NCI-H345 treated with DMSO at 0.1 percent for 48 hours (cell line): ENCODE data around the gene OR5A2.
"Not testable (repeated sequence)": the region's sequence is repeated elsewhere in the genome, so short reads cannot be mapped to it uniquely, and the experiment has no call there.

Experiments used
- DNase-seq: peaks from one replicate; lab custom pipeline; 2025; ENCODE audit not compliant: unreplicated experiment; lab: John Stamatoyannopoulos, UW

The OR5A2 gene

DNA sequence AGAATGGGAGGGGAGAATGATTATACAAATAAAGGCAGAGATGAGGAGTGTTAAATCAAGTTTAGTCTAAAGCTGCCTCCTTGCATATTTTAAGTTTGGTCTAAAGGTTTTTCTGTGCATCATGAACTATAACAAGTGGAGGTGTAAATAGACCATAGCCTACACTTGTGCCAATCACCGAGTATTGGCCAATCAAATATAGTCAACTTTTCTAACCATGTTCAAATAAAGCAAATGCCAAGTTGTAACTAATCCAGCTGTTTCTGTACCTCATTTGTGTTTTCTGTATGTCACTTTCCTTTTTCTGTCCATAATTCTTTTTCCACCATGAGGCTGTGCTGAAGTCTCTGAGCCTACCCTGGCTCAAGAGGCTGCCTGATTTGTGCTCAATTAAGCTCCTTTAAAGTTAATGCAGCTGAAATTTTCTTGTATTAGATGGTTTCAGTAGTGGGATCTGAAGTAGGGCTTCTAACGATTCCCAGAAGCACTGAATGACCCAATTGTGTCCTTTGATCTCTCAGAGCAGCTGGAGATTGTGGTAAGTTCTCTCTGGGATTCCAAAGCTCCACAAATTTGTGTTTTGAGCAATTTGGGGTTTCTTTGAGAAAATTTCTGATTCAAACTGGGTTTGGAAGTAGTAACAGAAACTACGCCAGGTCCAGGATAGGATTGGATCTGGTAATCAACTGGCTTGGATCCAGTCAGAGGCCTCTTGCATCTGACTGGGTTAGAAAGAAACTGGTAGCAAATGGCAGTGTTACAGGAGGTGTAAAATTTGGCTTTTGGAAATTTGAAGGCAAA is 25.6 kb downstream of the OR5A2 start:
- no peak for DNase-seq

DNA sequence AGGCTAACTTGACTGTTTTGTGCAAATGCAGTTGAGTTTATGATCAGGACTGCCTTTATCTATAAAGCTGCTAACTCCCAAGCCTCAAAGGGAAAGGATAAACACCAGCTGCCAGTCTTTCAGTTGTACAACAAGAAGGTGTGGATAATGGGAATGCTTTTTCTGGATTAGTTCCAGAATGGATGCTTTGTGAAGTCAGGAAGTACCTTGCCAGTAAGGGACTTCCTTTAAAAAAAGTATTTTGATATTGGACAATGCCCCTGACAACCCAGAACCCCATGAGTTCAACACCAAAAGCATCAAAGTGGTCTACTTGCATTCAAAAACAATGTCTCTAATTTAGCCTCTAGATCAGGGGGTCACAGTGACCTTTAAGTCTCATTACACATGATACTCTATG is 32.0 kb downstream of the OR5A2 start:
- no peak for DNase-seq

DNA sequence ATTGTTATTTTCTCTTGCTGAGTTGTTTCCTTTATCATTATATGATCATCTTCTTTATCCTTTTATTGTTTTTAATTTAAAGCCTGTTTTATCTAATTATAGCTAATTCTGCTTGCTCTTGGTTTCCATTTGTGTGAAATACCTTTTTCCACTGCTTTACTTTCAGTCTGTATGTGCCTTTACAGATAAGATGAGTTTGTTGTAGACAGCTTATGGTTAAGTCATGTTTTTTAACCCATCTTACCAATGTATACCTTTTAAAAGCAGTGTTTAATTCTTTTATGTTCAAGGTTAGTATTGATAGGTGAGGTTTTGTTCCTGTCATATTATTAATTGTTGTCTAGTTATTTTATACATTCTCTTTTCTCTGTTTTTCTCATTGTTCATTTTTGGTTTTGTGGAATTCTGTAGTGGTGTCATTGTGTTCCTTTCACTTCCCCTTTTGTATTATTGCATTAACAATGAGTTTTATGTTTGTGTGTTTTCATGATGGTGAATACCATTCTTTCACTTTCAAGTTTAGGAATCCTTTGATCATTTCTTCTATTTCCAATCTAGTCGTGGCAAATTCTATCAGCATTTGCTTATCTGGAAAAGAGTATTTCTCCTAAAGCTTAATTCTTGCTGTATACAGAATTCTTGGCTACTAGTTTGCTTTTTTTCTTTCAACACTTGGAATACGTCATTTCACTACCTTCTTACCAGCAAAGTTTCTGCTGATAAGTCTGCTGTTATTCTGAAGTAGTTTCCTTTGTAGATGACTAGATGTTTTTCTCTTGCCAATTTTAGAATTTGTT is 45.8 kb downstream of the OR5A2 start:
- no peak for DNase-seq

DNA sequence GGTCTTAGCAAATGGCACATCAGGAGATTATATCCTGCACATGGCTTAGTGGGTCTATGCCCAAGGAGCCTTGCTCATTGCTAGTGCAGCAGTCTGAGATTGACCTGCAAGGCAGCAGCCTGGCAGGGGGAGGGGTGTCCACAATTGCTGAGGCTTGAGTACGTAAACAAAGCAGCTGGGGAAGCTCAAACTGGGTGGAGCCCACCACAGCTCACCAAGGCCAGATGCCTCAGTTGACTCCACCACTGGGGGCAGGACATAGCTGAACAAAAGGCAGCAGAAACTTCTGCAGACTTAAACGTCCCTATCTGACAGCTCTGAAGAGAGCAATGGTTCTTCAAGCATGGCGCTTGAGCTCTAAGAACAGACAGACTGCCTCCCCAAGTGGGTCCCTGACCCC is 53.9 kb downstream of the OR5A2 start:
- not testable (repeated sequence) for DNase-seq

DNA sequence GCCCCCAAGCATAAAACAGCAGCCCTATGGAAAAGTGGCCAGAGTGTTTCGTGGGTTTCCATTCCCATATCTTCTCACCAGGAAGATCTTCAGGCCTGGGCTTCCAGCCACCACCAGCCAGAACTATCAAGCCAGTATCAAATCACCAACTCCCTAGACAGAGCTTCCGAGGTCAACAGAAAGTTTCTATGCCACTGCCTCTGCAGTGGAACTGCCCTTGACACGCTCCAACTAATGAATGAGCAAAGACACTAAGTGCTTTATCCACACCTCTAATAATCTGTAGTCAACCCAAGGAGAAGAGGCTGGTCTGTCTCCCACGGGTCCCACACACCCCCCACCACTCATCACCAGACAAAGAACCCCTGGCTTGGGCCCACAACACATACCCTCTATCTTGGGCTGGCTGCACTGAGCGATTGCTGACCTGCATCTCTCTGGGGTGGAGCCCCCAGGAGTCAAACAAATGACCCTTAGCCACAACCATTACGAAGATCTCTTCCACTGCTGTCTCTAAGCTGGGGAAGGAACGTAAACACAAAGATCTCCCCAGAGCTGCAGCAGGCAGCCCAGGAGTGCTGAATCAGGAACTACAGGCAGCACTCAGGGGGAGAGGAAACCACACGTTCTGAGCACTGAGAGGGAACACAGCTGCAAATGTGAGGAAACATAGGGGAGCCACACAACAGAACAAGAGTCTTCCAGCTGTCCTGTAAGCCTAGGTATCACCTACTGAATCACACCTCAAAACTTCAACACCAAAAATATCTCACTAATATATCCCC is 57.8 kb downstream of the OR5A2 start:
- no peak for DNase-seq
